Effector memory CD8-positive, alpha-beta T cell (primary cell): ENCODE results near the gene NUMA1.

Experiments used
- ATAC-seq: fragments of 150-1000 bp; cut with Tn5 transposase; replicated peaks from 2 replicates; pipeline ENCODE4 v1.10.0; 2021; ENCODE audit warnings: mild to moderate bottlenecking, moderate library complexity
- DNase-seq, 3 experiments: peaks; one replicate each; pipeline ENCODE4 v3.0.0; 2021
- H3K27ac Mint-ChIP-seq, 2 donors: one replicate each; pipeline ENCODE4 v1.8.0; 2022; ENCODE audit warnings: mild to moderate bottlenecking in 2 of 2, mixed read lengths in 2 of 2, moderate library complexity in 2 of 2
- H3K27me3 Mint-ChIP-seq, 2 donors: one replicate each; pipeline ENCODE4 v1.8.0; 2022; ENCODE audit warnings: mixed read lengths in 2 of 2
- H3K36me3 Mint-ChIP-seq: one replicate; pipeline ENCODE4 v1.8.0; 2022; ENCODE audit warnings: mild to moderate bottlenecking, moderate library complexity, mixed read lengths; ENCODE audit not compliant: insufficient read depth
- H3K4me1 Mint-ChIP-seq, 2 donors: one replicate each; pipeline ENCODE4 v1.8.0; 2022; ENCODE audit warnings: low read depth in 2 of 2, mixed read lengths in 2 of 2
- H3K4me3 Mint-ChIP-seq, 2 donors: one replicate each; pipeline ENCODE4 v1.8.0; 2022; ENCODE audit warnings: mild to moderate bottlenecking in 2 of 2, mixed read lengths in 2 of 2, moderate library complexity in 2 of 2
- H3K9me3 Mint-ChIP-seq, 2 donors: one replicate each; pipeline ENCODE4 v1.8.0; 2022; ENCODE audit warnings: mixed read lengths in 2 of 2

The NUMA1 gene

GRCh38 chr11:72003776-72004171 is 76.6 kb downstream of the NUMA1 start:
- no peak for DNase-seq
- Mint-ChIP-seq H3K4me3 (no peak overlapping the region), H3K4me1 (peaks cover 20 to 23% of the 10 kb centered on the region in 2 donors), H3K27ac (peak overlapping the region in 1 of 2 donors; percentile 46), H3K27me3 (no peaks in the 10 kb centered on the region), H3K36me3 (peaks cover 64% of the 10 kb centered on the region), H3K9me3 (no peaks in the 10 kb centered on the region)
- no peak for ATAC-seq

- H3K36me3 Mint-ChIP-seq: peaks cover 60% of the 10 kb centered on the region
- peaks cover 26 to 28% of the 10 kb centered on the region in 2 donors for H3K4me1 Mint-ChIP-seq
- ATAC-seq: no peak
- DNase-seq: no peak
- H3K4me3 Mint-ChIP-seq: no peak overlapping the region
- no peaks in the 10 kb centered on the region for H3K27me3 Mint-ChIP-seq
- H3K27ac Mint-ChIP-seq: peak overlapping the region; percentile 47 to 78
- no peaks in the 10 kb centered on the region for H3K9me3 Mint-ChIP-seq
Observed at GRCh38 chr11:72002841-72003775, 77.2 kb downstream of the NUMA1 start.

- Mint-ChIP-seq H3K36me3 (peaks cover 50% of the 10 kb centered on the region), H3K27me3 (no peaks in the 10 kb centered on the region), H3K9me3 (no peaks in the 10 kb centered on the region), H3K4me1 (peaks cover 29 to 30% of the 10 kb centered on the region in 2 donors), H3K27ac (peak overlapping the region; percentile 47 to 78), H3K4me3 (no peak overlapping the region)
- ATAC-seq (no peak), DNase-seq (no peak)
Observed at GRCh38 chr11:72001834-72002591, 78.3 kb downstream of the NUMA1 start.

- peaks cover 43% of the 10 kb centered on the region for H3K36me3 Mint-ChIP-seq
- no peaks in the 10 kb centered on the region for H3K27me3 Mint-ChIP-seq
- no peak for ATAC-seq
- H3K27ac Mint-ChIP-seq: peak overlapping the region; percentile 47 to 78
- no peaks in the 10 kb centered on the region for H3K9me3 Mint-ChIP-seq
- no peak for DNase-seq
- H3K4me3 Mint-ChIP-seq: no peak overlapping the region
- peaks cover 29 to 30% of the 10 kb centered on the region in 2 donors for H3K4me1 Mint-ChIP-seq
Observed at GRCh38 chr11:72001285-72001684, 79.1 kb downstream of the NUMA1 start.

- Mint-ChIP-seq H3K9me3 (no peaks in the 10 kb centered on the region), H3K36me3 (peaks cover 33% of the 10 kb centered on the region), H3K4me3 (peak overlapping the region in 1 of 2 donors; percentile 98), H3K4me1 (peaks cover 29 to 30% of the 10 kb centered on the region in 2 donors), H3K27me3 (no peaks in the 10 kb centered on the region), H3K27ac (peak overlapping the region; percentile 95 to 99)
- DNase-seq: no peak
- ATAC-seq: no peak
Observed at GRCh38 chr11:72000202-72000867, 80.0 kb downstream of the NUMA1 start.

- Mint-ChIP-seq H3K27ac (peak overlapping the region; percentile 95 to 99), H3K4me3 (peak overlapping the region; percentile 90 to 98), H3K9me3 (no peaks in the 10 kb centered on the region), H3K27me3 (no peaks in the 10 kb centered on the region), H3K36me3 (peaks cover 28% of the 10 kb centered on the region), H3K4me1 (peaks cover 29 to 30% of the 10 kb centered on the region in 2 donors)
- no peak for ATAC-seq
- no peak for DNase-seq
Observed at GRCh38 chr11:71999798-72000197, 80.5 kb downstream of the NUMA1 start.

- Mint-ChIP-seq H3K27me3 (no peaks in the 10 kb centered on the region), H3K4me1 (peaks cover 29 to 34% of the 10 kb centered on the region in 2 donors), H3K36me3 (peaks cover 24% of the 10 kb centered on the region), H3K9me3 (no peaks in the 10 kb centered on the region), H3K27ac (peak overlapping the region; percentile 95 to 99), H3K4me3 (peak overlapping the region; percentile 90 to 98)
- DNase-seq: no peak
- no peak for ATAC-seq
Observed at GRCh38 chr11:71999362-71999761, 81.0 kb downstream of the NUMA1 start.

GRCh38 chr11:71998649-71999310 is 81.6 kb downstream of the NUMA1 start, which contains the start of gene IL18BP:
IL18BP (plus strand) TSS chr11:71998909; CDS start chr11:71999985, 1,076 bp downstream.
- Mint-ChIP-seq H3K27ac (peak within 1 kb of the TSS; percentile 95 to 99), H3K4me3 (peak within 1 kb of the TSS; percentile 90 to 98), H3K4me1 (peaks cover 29 to 32% of the 10 kb centered on the region in 2 donors), H3K27me3 (no peaks in the 10 kb centered on the region), H3K9me3 (no peaks in the 10 kb centered on the region), H3K36me3 (peaks cover 24% of the 10 kb centered on the region)
- peak; percentile 16 to 36 (median 22) for DNase-seq
- ATAC-seq: peak; percentile 89

GRCh38 chr11:71998061-71998460 is 82.3 kb downstream of the NUMA1 start:
- Mint-ChIP-seq H3K4me1 (peaks cover 29 to 31% of the 10 kb centered on the region in 2 donors), H3K9me3 (no peaks in the 10 kb centered on the region), H3K27me3 (no peaks in the 10 kb centered on the region), H3K27ac (peak overlapping the region; percentile 95 to 99), H3K36me3 (peaks cover 16% of the 10 kb centered on the region), H3K4me3 (peak overlapping the region in 1 of 2 donors; percentile 98)
- ATAC-seq: no peak
- no peak for DNase-seq

- ATAC-seq: no peak
- Mint-ChIP-seq H3K27me3 (no peaks in the 10 kb centered on the region), H3K4me1 (peaks cover 29 to 31% of the 10 kb centered on the region in 2 donors), H3K36me3 (peaks cover 12% of the 10 kb centered on the region), H3K4me3 (no peak overlapping the region), H3K27ac (peak overlapping the region; percentile 95 to 99), H3K9me3 (no peaks in the 10 kb centered on the region)
- no peak for DNase-seq
Observed at GRCh38 chr11:71997594-71997993, 82.7 kb downstream of the NUMA1 start.

GRCh38 chr11:71996946-71997345 is 83.4 kb downstream of the NUMA1 start:
- peaks cover 8% of the 10 kb centered on the region for H3K36me3 Mint-ChIP-seq
- peaks cover 27 to 28% of the 10 kb centered on the region in 2 donors for H3K4me1 Mint-ChIP-seq
- H3K27me3 Mint-ChIP-seq: no peaks in the 10 kb centered on the region
- DNase-seq (no peak), ATAC-seq (no peak)
- no peaks in the 10 kb centered on the region for H3K9me3 Mint-ChIP-seq
- peak overlapping the region; percentile 53 to 95 for H3K27ac Mint-ChIP-seq
- no peak overlapping the region for H3K4me3 Mint-ChIP-seq

GRCh38 chr11:71996517-71996916 is 83.8 kb downstream of the NUMA1 start:
- DNase-seq (no peak), ATAC-seq (no peak)
- peak overlapping the region; percentile 53 to 95 for H3K27ac Mint-ChIP-seq
- no peaks in the 10 kb centered on the region for H3K9me3 Mint-ChIP-seq
- peaks cover 25% of the 10 kb centered on the region in 2 donors for H3K4me1 Mint-ChIP-seq
- H3K27me3 Mint-ChIP-seq: no peaks in the 10 kb centered on the region
- no peak overlapping the region for H3K4me3 Mint-ChIP-seq
- peaks cover 6% of the 10 kb centered on the region for H3K36me3 Mint-ChIP-seq
